RKO (cell line): ENCODE data around the gene CCHCR1.

ENCODE experiments used
- DNase-seq: peaks from one replicate; pipeline ENCODE4 v3.0.0-alpha.2; 2016; ENCODE audit warnings: low spot score

The CCHCR1 gene

DNA sequence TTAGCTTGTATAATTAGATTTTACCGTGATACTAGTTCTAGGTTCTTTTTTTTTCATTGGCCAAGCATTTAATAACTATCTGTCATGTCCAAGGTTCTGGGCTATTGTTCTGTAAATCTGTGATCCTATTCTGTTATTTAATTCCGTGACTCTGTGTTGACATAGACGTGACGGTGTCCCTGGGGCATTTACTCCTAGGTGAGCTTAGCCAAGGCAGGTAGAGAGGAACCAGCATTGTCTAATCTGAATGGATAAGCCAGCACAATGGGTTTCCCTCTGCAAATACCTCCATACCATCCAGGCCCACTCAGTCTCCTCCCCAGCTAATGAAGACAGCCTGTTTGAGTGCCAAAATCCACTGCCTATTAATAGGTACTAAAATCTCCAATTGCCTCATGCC is 28.5 kb downstream of the CCHCR1 start:
- no peak for DNase-seq

DNA sequence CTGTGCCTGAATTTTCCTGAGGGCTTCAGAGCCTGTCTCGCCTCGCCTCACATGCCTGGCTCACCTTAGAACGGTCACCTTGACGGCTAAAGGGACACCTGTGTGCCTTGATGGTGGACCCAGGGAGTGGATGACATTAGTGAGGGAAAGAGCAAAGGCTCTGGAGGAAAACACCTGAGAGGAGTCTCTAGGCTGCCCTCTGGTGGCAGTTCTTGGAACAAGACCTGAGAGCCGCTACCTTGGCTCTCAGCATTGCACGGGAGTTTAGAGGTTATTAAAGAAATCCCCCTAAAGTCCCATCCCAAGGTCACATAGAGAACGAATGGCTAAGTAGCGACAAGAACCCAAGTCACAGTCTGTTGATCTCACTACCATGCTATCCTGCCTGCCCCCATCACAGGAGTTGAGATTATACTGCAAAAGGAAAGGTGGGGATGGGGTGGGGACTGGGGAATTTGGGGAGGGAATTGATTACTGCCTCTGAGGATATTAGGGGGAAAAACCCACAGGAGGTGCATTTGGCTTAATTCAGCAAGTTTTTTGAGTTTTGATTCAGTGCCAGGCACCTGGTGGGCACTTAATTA is 29.4 kb downstream of the CCHCR1 start:
- peak; percentile 24 for DNase-seq

DNA sequence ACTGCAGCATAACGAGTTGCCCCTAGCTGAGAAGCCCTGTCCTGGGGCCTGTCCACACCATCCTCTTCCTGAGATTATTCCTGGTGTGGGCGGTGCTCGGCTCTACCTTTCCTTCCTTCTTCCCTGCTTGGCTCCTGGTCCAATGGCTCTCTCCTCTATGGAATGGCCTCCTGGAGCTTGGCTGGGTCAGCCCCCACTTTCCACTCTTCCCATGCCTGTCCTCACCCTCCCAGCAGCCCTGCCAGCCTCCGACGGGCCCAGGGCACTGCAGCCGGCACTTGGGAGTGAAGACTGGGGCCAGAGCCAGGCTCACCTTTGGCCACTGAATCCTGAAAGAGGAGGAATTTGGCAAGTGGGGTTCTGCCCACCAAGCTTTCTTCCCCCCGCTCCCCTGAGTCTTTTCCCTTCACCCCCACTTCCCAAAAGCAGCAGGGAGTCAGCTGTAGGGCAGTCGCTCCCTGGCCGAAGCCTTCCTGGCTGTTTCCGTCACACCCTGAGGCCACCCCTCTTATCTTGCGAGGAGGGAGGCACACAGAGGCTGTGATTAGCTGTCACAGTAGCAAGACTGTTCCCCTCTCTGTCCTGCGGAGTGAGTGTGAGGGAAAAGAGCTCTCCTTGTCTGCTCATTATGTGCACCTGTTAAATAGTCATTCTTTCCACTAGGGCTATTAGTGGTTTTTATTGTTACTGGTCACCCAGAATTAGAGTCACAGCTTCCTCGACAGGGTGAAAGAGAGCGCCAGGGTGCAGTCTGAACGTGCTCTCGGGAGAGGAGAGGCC is 31.0 kb downstream of the CCHCR1 start:
- DNase-seq, result no peak

DNA sequence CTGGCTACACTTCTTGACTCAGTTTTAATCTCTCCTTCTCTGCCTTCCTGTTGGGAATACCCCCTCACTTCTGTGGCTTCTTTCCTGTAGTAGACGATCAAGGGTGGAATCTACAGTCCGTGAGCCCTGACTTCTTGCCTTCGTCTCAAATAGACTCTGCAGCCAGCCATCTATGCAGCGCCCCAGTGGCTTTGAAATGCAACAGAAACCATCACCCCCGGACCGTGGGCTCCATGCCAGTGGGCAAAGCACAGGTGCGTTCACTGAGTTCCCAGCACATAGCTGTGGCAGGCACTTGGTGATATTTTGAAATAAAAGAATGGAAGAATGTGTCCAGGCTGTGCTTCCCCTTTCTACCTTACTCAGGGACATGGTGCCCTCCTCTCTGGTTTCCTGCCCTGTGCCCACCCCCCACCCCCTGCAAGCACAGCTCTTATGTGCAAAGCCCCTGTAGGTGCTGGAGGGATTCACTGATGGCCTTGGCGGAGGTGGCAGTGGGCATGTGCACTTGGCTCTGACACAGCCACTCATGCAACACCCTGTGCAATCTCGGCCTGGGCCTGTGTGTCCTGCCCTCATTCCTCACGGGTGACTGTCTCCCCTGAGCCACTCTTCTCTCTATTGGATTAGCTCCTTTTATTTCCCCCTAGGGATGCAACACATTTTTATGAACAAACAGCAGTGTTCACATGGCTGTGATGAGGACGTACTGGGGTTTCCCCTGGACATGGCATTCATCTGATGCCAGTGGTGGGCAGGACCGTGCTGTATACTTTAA is 31.8 kb downstream of the CCHCR1 start:
- DNase-seq, result no peak

DNA sequence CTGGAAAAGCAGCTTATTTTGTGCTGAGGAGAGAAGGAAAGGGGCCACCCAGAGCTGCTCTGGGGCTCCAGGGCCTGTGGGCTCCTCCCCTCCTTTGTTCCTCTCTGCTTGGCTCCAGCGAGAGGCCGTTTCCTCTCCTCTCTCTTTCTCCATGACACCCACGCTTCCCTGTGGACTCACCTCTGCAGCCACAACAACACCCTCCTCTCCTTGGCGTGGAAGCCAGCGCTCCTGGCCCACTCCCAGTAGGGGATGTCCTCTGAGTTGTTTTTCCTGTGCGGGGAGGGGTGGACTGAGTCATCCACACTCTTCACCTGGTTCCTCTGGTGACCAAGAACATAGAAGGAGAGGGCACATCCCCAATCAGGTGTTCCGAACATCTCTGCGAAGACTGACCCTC is 32.4 kb downstream of the CCHCR1 start:
- DNase-seq, result no peak

DNA sequence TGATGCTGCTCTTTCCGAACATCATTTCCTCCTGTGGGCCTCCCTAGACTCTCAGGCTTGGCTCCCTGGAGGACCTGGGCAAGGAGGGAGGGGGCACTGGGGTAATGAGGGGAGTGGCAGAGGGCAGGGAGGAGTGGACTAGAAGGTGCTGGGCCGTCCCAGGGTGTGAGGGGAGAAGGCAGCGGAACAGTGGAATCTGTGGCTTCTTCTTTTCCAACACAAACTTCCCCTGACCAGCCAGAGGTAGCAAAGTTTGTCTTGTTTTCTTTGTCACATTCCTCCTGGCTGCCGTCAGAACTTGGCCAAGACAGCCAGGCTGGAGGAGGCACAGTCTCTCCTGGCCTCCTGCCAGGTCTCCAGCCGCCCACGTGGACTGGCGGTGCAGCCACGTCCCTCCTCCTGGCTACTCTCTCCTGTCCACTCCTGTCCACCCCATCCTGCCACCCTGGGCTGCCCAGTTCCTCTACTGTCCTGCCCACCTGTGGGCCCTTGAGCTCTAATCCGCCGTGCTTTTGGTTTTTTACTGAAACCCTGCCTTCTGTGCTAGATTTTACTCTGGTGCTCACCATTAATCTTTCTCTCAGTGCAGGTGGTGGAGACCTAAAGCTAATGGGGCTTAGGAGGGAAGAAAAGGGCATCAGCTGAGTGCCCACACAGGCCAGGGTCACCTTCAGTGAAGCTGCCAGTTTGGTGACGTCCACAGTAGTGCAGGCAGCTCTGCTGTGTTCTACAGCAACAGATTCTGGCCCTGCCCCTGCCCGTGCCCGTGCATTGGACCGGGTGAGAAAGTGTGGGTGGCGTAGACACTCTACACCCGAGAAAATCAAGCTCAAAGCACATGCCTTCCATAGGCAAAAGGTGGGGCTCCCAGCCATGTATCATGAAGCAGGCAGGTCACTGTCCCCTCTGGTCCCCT is 34.6 kb downstream of the CCHCR1 start:
- no peak for DNase-seq

DNA sequence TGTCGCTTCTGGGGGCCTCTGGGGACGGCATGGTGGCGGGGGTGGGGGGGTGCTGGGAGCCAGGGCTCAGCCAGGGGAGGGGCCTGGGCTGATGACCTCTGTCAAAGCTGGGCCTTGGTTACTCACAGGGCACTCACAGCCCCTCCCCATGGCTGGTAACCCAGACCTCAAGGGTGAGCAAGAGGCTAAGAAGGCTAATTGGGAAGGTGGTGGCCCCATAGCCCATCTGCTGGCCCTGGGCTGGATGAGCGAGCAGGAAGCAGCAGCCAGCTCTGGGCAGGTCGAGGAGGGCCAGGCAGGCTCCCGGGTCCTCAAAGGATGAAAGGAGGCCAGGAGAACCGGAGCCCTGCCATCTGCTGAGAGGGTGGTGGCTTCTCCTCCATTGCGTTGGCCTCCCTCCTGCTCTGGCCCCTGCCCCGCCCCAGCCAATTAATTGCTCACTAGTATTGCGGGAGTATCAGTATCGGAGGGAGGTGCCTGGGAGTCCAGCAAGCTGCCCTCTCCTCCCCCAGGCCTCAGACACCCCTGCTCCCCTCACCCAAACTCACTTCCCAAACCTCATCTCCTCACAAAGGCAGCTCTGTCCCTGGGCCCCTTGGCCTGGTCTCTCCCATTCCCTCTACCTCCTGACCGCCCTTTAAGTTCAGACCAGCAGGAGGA is 36.3 kb downstream of the CCHCR1 start:
- no peak for DNase-seq

DNA sequence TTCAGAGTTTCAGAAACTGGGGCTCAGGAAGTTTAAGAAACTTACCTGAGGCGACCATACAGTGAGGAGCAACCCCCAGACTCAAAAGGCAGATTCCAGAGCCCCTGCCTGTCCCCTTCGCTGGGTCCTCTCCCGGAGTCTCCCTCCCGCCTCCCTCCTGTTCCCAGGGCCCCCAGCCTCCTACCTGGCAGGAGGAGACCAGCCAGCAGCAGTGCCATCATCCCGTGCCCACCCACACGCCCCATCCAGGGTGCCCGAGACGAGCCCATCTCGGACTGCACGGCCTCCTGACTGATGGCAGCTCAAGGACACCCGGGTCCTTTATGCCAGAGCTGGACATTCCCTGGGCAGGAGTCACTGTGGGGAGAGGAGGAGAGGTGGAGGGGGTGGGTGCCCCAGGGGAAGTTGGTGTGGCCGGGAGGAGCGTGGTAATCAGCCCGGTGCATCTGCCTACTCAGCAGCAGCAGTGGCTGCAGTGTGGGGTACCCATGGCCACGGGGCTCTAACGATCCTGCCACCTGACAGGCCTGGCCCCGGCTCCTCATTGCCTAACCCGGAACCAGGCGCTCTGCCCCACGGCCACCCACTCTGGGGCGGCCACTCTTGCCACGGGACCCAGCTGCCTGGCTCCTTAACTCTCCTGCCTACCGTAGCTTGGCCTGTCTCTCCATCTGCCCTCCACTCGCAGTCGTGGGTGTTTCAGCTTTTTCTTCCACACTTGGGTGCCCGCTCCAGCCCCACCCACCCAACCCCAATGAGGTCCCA is 37.3 kb downstream of the CCHCR1 start, which contains the start of gene CDSN:
Gene CDSN, minus strand, starts transcription at position 296 of the 765 bp plus-strand sequence. Its CDS starts 27 bp downstream, at position 269.
- DNase-seq, result no peak

DNA sequence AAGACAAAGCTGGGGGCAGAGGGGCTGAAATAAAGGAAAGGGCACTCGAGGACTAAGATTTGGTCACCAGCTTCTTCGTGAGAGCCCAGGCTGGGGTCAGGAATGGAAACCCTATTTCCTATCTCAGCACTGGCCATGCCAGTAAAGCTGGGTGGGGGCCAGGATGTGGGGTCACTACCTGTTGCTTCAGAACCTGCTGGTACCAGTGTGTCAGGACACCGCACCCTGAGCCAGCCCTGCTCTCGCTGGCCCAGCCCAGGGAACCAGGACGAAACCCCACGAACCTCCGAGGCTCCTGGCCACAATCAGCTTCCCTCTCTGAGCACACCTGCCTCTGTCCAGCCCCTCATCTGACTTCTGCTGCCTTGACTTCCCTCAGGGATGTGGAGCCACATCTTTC is 39.4 kb downstream of the CCHCR1 start:
- DNase-seq, result no peak

DNA sequence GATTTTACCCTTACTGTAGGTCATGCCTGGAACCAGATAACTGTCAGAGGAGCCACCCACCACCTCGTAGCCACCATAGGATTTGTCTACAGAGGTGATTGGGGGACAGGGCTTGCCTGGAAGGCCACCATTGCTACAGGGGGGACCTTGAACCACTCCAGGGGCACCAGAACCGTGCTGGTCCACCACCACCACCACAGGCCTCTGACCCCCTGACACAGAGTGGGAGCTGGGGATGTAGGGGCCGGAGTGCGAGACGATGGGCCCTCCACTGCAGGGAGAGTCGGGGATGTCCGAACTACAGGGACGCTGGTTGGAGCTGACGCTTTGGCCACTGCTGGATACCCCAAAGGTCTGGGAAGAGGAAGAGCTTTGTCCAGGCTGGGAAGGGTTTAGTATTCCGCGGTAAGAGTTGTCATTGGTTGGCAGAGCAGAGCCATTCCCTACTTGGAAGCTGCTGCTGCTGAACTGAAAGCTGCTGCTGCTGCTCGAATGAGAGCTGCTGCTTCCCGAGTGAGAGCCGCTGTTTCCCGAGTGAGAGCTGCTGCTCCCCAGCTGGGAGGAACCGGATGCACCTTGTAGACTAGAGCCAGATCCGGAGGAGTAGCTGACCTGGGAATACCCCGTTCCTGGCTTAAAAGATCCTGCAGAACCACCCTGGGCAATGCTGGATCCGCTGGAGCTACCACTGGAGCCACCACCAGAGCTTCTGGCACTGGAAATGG is 40.8 kb downstream of the CCHCR1 start:
- DNase-seq, result no peak

DNA sequence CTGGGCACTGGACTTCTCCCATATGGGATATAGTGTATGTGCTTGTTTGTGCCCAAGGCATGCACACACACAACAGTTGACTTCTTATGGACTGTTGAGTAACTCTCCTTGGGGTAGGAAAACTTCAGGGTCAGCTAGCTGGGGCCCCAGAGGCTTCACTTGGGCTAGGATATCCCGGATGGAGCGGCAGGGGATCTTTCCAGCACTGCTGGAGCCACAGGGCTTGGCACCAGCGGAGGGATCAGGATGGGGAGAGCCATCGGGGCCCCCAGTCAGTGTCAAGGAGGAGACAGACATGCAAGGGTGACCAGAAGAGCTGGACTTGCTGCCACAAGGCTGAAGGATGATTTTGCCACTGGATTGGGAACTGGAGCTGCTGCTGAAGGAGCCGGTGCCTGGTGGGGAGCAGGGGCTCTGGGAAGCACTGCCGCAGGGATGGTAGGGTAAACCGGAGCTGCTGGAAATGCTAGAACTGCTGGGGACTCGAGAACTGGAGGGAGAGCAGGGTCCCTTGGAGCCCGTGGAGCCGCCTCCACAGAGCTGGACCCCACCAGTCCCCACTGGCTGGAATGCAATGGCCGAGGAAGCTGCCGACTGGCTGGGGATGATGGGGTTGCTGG is 41.6 kb downstream of the CCHCR1 start:
- no peak for DNase-seq

DNA sequence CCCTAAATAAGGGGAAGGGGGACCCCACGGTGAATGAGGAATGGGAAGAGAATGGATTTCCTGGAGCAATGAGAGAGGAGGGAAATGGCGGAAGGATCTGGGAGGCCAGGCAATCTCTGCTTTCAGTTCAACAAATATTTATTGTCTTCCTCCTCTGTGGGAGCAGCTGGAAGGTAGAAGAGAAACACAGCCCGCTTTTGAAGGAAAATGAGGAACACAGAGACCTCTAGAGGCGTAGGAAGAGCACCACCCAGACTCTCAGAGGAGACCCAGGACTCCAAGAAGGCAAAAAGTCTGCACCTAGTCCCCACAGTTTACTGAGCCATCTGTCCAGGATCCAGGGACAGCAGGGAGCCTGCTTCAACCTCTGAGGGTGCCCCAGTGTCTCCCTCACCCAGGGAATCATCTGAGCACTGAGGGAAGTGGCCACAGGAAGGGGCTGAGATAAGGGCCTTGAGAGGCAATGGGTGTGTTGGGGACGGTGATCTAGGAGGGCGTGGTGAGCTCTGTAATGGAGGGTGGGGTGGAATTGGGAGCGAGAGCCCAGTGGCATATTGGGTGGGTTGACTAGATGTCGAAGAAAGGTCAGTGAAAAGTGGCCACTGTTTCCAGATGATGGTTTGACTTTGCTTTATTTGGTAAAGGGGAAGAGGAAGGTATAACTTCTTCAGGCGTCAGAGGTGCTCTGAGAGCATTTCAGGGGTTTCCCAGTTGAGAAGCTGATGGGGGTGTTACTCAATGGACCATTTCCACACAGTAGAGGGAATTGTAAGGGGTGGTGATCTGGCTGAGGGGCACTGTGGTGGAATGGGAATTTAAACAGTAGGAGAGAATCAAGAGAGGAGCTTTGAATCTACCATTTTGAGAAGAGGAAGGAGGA is 42.4 kb downstream of the CCHCR1 start:
- DNase-seq, result no peak

DNA sequence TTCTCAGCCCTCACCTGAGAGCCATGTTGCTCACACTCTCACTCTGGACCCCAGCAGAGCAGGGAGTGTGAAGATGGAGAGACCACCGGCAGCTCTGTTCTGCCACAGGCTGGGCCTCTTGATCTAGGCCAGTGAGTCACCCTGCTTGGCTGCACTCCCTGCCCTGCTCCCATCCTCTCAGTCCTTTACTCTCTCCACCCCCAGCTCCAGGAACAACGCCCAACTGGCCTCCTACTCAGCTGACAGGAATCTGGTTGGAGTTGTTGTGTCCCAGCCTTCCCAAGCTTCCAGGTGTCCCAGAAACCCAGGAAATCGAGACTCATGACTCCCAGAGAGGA is 43.1 kb downstream of the CCHCR1 start, which contains the start of gene PSORS1C1:
Gene PSORS1C1, plus strand, starts transcription at position 260 of the 338 bp plus-strand sequence. CDS start 14,833 bp downstream, outside the sequence.
- DNase-seq, result peak; percentile 47

DNA sequence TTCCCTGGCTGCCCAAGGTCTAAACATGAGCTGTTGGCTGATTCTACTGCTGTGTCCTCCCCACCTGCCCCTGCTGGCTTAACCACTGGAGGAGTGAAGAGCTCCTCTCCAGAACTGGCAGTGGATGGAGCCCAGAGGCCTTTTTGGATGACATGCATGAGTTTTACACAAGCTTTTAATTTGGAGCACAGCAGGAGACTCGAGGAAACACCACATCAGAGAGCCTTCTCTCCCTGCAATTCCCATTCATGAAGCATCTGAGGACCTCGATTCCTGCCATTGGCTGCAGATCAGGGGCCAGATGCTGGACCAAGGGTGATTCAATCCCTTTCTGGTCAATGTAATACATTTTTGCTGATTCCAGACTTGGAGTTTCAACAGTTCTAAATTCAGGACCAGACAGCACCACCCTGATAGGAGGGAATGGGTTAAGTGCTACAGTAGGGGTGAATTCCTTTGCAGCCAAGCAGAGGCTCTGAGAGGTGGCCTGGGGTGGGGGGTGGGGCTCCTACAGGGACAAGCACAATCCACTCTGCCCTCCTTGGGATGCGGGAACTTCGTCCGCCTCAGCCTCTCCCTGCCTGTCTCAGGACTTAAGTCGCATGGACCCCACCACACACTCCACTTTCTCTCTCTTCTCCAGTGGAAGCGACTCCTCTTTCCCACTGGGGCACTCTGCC is 43.6 kb downstream of the CCHCR1 start:
- no peak for DNase-seq

DNA sequence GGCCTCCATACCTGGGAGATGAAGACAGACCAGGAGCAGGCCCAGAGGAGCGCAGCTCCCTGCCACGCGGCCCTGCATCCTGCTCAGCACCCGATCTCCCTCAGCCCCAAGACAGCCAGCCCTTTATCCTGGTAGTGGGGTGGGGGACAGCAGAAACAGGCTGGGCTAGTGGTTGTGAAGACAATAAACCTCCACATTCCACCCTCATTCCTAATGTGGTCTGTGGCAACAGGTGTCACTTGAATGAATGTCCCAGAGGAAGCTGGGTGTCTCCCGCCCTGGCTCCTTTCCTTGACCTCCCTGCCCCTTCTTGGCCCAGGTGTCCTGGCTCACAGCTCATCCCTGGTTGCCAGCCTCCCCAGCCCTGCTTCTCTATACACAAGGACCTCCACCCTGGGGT is 45.1 kb downstream of the CCHCR1 start, which contains the start of gene C6orf15:
Gene C6orf15, minus strand, starts transcription at position 98 of the 400 bp plus-strand sequence. Its CDS starts 20 bp downstream, at position 78.
- DNase-seq, result no peak

DNA sequence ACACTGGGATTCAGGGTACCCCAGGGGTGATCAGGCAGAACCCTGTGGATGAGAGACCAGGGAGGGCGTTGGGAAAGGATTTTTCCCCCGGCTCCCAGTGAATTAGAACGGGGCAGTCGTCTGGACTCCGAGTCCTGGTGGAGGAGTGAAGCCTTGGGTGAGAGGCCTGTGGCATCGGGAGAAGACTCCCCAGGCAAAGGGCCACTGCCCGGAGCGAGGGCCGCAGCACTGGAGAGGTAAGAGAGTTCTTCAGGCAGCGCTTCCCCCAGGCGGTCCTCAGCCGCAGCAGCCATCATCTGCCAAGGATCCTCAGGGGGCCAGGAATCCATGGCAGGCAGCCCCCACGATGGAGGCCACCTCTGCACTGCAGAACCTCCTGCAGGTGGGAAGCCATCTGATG is 45.9 kb downstream of the CCHCR1 start:
- no peak for DNase-seq

DNA sequence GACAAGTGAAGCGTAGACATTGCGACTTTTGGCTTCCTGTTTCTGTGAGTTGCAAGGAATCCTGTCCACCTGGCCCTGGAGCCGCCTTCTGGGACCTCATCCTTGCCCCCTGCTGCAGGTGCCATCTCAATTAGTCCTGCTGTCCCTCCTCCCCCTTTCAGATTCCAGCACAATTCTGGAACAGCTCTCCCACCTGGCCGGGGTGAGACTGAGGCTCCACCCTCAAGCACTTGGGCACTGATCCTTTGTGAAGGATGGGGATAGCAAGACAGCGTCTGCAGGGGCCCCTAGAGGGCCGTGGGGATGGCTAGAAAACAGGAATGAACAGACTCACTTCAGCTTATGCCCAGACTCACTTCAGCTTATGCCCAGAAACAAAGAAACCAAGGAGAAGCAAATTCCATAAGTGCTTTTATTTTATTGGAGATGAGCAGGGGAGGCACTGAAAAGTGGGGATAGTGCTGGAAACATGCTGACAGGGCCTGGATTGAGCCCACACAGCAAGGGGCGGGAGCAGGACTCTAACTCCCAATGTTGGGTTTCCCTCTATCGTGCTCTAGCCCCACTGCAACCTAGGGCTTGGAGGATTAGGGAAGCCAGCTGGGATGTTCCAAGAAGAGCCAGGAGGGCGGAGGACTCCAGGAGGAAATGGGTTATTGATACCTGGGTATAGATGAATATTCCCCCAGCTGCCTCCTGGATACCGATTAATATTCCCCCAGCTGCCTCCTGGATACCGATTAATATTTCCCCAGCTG is 46.6 kb downstream of the CCHCR1 start:
- no peak for DNase-seq
